SJSA1 (cell line): ENCODE measurements around the gene DDOST. TPM values are rescaled to one million over a fixed set of nuclear protein-coding genes. Genes with fewer than 3 reads are reported as not detected.
"Not testable (repeated sequence)": the region's sequence is repeated elsewhere in the genome, so short reads cannot be mapped to it uniquely, and the experiment has no call there.

ENCODE experiments used
- DNase-seq, 2 experiments: peaks; one replicate each; pipeline ENCODE4 v3.0.0-alpha.2; 2015 to 2020; ENCODE audit warnings: low spot score in 2 of 2, low read depth in 1 of 2
- H3K27ac ChIP-seq: fragments of 250-450 bp; sonication (Bioruptor Pico); 2 replicates; pipeline ENCODE4 v1.5.1; 2020; ENCODE audit warnings: mild to moderate bottlenecking, moderate library complexity
- H3K27me3 ChIP-seq: fragments of 250-450 bp; sonication (Bioruptor Pico); replicated peaks from 2 replicates; pipeline ENCODE4 v1.5.1; 2020; ENCODE audit warnings: mild to moderate bottlenecking, moderate library complexity
- H3K36me3 ChIP-seq: fragments of 250-450 bp; sonication (Bioruptor Pico); 2 replicates; pipeline ENCODE4 v1.5.1; 2020; ENCODE audit warnings: mild to moderate bottlenecking
- H3K4me1 ChIP-seq: fragments of 250-450 bp; sonication (Bioruptor Pico); replicated peaks from 2 replicates; pipeline ENCODE4 v1.6.1; 2021; ENCODE audit warnings: mild to moderate bottlenecking
- H3K4me3 ChIP-seq: fragments of 250-450 bp; sonication (Bioruptor Pico); 2 replicates; pipeline ENCODE4 v1.5.1; 2020; ENCODE audit warnings: mild to moderate bottlenecking
- H3K9me3 ChIP-seq: fragments of 250-450 bp; sonication (Bioruptor Pico); replicated peaks from 2 replicates; pipeline ENCODE4 v1.5.1; 2020; ENCODE audit warnings: mild to moderate bottlenecking
- total RNA-seq: library from RNA; depleted of rRNA; stranded (reverse); fragments of >200 nt; shearing (Covaris generic); gene quantifications from 2 replicates; pipeline ENCODE4 v1.2.3, GENCODE V29; 2014

Gene DDOST
- total RNA-seq, 1 experiment from 2014 or later = 352 TPM

DNA sequence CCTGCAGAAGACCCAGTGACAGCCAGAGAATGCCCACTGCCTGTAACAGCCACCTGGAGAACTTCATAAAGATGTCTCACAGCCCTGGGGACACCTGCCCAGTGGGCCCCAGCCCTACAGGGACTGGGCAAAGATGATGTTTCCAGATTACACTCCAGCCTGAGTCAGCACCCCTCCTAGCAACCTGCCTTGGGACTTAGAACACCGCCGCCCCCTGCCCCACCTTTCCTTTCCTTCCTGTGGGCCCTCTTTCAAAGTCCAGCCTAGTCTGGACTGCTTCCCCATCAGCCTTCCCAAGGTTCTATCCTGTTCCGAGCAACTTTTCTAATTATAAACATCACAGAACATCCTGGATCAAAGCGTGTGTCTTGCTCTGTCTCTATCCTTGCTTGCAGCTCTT, 42.6 kb downstream of the DDOST start:
- DNase-seq = no peak

DNA sequence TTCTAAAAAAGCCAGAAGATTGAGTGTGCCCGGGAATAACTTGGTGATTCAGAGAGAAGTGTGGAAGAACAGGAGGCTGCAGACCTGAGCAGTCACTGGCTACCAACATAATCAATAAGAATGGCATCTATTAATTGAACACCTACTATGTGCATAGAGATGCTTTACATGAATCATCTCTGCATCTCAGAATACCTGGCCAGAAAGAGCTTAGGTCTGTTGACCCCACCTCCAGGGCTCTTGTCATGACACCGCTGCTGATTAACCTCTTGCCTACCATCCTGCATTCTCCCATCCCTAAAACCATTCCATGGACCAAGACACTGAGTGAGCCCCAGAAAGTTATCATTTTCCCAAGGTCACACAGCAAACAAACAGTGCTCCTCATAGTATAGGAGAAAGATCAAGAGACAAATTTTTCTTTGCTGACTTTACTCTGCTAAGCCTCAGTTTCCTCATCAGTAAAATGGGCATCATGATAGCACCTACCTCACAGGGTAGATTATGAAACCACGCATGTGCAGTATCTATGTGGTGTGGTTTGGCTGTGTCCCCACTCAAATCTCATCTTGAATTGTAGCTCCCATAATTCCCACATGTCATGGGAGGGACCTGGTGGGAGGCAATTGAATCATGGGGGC, 44.2 kb downstream of the DDOST start:
- Histone ChIP-seq H3K4me3 (no peak overlapping the region), H3K27ac (no peak overlapping the region)
- DNase-seq = no peak

More for the DNA sequence above, 42.6 kb downstream of the DDOST start:
- Histone ChIP-seq H3K4me3 (no peak overlapping the region), H3K9me3 (no peaks in the 10 kb centered on the region), H3K27ac (no peak overlapping the region), H3K36me3 (no peaks in the 10 kb centered on the region), H3K4me1 (peaks cover 9% of the 10 kb centered on the region), H3K27me3 (no peaks in the 10 kb centered on the region)

DNA sequence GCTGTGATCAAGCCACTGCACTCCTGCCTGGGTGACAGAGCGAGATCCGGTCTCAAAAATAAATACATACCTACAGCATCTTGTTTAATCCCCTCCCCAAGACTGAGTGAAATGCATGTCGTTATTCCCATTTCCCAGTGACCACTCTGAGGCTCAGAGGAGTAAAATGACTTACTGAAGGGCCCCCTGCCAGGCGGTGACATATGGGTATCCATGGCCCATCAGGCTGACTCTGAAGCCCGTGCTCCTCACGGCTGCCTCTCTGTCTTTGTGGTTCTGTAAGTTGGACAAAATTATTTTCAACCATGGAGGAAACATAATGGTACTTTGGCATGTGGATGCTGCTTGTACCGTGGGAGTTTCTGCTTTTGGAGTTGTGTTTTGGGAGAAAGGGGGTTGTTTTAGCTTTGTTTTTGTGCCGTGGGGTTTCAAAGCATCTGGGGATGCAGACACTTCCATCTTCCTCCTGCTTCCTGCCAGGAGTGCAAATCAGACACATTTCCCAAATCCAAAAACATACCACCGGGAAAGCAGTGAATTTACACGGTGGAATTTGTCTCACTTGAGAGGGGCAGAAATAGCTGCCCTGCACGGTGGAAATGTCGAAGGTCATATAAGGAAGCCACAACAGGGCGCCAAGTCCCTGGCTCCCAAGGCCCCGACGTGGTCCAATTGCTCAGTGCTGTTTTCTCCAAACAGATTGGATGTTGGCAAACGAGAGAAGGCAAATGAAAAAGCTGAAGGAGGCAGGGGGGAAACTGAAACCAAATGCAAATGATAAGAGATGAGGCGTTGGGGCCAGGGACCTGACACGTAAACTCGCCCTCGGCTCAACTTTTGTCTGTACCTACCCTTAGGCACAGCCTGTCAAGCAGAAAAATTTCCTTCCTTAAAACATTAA, 45.0 kb downstream of the DDOST start:
- H3K9me3 ChIP-seq = no peaks in the 10 kb centered on the region
- no peak overlapping the region for H3K4me3 ChIP-seq
- DNase-seq = no peak
- no peaks in the 10 kb centered on the region for H3K36me3 ChIP-seq
- H3K4me1 ChIP-seq = peaks cover 28% of the 10 kb centered on the region
- no peak overlapping the region for H3K27ac ChIP-seq
- H3K27me3 ChIP-seq = no peaks in the 10 kb centered on the region

More for the DNA sequence above, 44.2 kb downstream of the DDOST start:
- H3K9me3 ChIP-seq = no peaks in the 10 kb centered on the region
- H3K4me1 ChIP-seq = peaks cover 25% of the 10 kb centered on the region
- H3K27me3 ChIP-seq = no peaks in the 10 kb centered on the region
- no peaks in the 10 kb centered on the region for H3K36me3 ChIP-seq

DNA sequence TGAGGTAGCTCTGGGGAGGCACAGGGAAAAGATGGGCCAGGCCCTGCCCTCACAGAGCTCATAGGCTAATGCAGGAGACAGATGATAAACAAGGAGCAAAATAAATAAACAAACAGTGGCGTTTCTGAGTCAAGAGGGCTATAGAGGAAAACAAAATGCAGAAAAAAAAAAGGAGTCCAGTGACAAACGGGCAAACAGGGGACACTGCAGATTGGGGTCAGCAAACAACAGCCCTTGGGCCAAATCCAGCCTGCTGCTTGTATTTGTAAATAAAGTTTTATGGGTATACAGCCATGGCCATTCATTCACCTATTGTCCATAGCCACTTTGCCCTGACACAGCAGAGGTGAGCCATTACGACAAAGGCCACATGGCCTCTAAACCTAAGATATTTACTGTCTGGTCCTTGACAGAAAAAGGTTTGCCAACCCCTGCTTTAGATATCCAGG, 47.0 kb downstream of the DDOST start:
- H3K9me3 ChIP-seq = no peaks in the 10 kb centered on the region
- peak in 1 of 2 experiments; percentile 98 for DNase-seq
- peak overlapping the region; percentile 62 for H3K27ac ChIP-seq
- H3K4me1 ChIP-seq = peaks cover 28% of the 10 kb centered on the region
- no peaks in the 10 kb centered on the region for H3K27me3 ChIP-seq
- H3K4me3 ChIP-seq = no peak overlapping the region
- H3K36me3 ChIP-seq = no peaks in the 10 kb centered on the region

DNA sequence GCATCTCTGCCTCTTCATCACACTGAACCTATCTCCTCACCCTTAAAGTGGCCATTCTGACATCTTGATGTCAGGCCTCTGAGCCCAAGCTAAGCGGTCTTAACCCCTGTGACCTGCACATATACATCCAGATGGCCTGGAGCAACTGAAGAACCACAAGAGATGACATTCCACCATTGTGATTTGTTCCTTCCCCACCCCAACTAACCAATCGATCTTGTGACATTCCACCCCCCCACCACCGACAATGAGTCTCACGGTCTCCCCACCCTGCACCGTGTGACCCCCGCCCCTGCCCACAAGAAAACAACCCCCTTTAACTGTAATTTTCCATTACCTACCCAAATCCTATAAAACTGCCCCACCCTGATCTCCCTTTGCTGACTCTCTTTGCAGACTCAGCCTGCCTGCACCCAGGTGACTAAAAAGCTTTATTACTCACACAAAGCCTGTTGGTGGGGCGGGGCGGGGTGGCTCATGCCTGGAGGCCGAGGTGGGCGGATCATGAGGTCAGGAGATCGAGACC, 48.9 kb downstream of the DDOST start:
- H3K4me3 ChIP-seq = no peak overlapping the region
- peak in 1 of 2 experiments; percentile 60 for DNase-seq
- H3K27me3 ChIP-seq = no peaks in the 10 kb centered on the region
- peaks cover 28% of the 10 kb centered on the region for H3K4me1 ChIP-seq
- H3K9me3 ChIP-seq = no peaks in the 10 kb centered on the region
- H3K27ac ChIP-seq = peak overlapping the region; percentile 86
- H3K36me3 ChIP-seq = no peaks in the 10 kb centered on the region

DNA sequence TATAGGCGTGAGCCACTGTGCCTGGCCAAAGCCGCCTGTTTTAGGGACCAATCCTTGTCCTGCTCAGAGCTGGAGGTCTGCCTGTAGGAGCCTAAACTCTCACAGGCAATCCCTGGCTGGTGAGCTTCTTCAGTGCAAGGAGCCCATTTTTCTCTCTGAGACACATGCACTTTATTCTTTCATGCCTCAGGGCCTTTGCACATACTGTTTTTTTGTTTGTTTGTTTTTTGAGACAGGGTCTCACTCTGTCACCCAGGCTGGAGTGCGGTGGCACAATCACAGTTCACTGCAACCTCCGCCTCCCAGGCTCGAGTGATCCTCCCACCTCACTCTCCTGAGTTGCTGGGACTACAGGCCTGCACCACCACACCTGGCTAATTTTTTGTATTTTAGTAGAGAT, 49.5 kb downstream of the DDOST start:
- no peak overlapping the region for H3K27ac ChIP-seq
- H3K4me3 ChIP-seq = no peak overlapping the region
- H3K27me3 ChIP-seq = no peaks in the 10 kb centered on the region
- H3K36me3 ChIP-seq = no peaks in the 10 kb centered on the region
- H3K9me3 ChIP-seq = no peaks in the 10 kb centered on the region
- DNase-seq = no peak
- H3K4me1 ChIP-seq = peaks cover 28% of the 10 kb centered on the region

DNA sequence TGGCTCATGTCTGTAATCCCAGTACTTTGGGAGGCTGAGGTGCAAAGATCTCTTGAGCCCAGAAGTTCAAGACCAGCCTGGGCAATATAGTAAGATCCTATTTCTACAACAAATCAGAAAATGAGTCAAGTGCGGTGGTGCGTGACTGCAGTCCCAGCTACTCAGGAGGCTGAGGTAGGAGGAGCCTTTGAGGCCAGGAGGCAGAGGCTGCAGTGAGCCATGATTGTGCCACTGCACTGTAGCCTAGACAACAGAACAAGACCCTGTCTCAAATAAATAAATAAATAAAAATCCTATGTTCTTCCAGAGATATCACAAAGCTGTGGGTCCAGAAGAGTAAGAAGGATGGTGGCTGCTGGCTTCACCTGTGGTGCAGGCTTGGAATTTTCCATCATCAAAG, 50.2 kb downstream of the DDOST start:
- H3K27me3 ChIP-seq = no peaks in the 10 kb centered on the region
- H3K4me1 ChIP-seq = peaks cover 28% of the 10 kb centered on the region
- DNase-seq = no peak
- H3K36me3 ChIP-seq = no peaks in the 10 kb centered on the region
- no peak overlapping the region for H3K27ac ChIP-seq
- no peak overlapping the region for H3K4me3 ChIP-seq
- H3K9me3 ChIP-seq = no peaks in the 10 kb centered on the region

DNA sequence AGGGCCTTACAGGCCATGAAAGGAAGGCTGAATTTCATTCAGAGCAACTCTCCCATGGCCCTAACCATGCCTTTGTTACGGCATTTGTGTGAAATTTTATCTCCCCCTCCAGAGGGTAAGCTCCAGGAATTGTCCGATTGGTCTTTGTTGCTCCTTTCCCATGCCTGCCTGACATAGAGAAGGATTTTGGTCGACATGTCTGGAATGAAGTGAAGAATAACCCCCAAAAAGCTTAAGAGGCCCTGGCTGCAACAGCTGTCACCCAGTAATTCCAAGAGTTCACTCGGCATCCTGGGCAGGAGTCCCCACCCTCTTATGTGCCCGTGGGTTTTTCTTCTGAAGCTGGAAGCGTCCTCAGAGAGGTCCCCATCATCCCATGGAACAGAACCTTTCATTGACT, 51.6 kb downstream of the DDOST start:
- Histone ChIP-seq H3K36me3 (no peaks in the 10 kb centered on the region), H3K4me3 (no peak overlapping the region), H3K27ac (no peak overlapping the region), H3K9me3 (no peaks in the 10 kb centered on the region), H3K4me1 (peaks cover 31% of the 10 kb centered on the region), H3K27me3 (no peaks in the 10 kb centered on the region)
- DNase-seq = no peak

DNA sequence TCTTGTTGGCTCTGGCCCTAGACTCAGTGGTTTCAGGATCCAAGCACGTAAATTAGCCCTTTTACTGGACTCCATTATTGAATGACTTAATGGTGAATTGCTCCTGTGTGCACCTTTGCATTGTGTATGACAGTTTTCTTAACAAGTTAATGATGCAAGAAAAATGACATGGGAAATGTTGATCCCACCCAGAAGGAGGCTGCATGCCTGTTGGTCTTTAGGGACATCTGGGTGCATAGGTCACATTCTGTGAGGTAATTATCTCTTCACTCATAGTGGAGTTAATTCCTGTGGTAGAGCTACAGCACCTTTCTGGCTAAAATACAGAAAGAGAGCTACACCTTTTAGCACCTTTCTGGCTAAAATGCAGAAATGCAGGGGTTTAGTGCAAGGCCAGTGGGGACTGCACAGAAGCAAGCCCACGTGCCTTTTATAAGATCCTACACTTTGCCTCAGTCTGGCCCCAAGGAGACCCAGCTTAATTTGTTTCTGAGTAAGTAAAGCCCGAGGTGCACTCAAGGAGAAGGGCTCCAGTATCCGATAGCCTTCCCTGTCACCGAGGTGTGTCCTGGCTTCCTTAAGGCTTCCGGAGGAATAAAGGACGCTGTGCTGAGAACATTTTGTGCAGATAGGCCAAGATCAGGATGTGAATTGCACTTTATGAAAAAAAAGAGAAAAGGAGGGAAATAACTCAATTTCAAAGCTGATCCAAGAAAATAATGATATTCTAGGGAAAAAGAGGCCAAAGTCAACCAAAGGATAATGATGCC, 54.2 kb downstream of the DDOST start:
- DNase-seq, H3K9me3 ChIP-seq, H3K4me3 ChIP-seq, H3K27me3 ChIP-seq, H3K36me3 ChIP-seq, H3K27ac ChIP-seq: not testable (repeated sequence)
- peaks cover 34% of the 10 kb centered on the region for H3K4me1 ChIP-seq

DNA sequence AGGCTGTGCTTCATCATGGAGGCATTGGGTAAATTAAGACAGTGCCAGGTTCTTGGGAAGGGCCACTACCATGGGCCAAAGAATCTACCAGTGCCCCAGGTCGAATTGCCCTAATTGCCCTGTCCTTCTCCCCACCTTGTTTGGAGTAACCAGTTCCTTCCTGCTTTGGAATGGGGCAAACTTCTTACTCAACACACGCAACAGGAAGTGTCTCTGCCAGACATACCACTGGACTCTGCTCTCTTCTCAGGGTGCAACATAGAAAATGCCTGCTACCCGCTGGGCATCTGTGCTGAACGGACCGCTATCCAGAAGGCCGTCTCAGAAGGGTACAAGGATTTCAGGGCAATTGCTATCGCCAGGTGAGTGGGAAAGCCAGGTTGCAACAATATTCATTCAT, 56.5 kb downstream of the DDOST start:
- Histone ChIP-seq H3K4me3 (no peak overlapping the region), H3K27me3 (no peaks in the 10 kb centered on the region), H3K9me3 (no peaks in the 10 kb centered on the region), H3K36me3 (no peaks in the 10 kb centered on the region), H3K27ac (peak overlapping the region; percentile 88), H3K4me1 (peaks cover 47% of the 10 kb centered on the region)
- DNase-seq = no peak

DNA sequence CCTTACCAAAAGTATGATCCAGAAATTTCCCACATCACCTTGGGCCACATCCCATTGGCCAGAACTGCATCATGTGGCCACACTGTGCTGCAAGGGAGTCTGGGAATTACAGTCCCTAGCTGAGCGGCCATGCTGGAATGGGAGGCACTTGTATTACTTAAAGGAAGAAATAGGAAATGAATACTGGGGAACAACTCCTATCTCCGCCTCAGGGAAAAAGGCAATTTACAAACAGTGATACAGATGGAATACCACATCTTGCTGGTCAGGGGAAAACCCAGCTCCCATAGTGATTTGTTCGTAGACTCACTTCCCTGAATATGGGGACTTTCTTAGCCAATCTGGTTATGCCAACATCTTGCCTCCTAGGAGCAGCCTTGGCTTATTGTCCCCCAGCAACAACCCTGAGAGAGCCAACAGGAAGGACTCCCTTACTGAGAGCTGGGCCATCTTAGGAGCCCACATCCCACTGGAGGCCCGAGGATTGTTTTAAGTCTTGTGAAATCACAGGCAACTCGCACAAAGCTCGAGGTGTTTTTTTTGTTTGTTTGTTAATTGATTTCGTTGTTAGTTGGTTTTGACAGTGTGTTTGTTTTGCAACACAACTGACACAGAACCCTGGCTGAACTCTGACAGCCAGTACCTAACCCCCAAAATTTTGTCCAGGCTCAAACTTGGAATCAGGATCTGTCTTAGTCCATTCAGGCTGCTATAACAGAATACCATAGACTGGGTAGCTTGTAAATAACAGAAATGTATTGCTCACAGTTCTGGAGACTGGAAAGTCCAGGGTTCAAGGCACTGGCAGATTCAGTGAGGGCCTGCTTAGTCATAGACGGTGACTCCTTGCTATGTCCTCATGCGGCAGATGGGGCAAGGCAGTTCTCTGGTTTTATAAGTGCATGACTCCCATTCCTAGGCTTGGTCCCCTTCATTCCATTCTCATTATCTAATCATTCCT, 57.4 kb downstream of the DDOST start:
- Histone ChIP-seq H3K36me3 (no peaks in the 10 kb centered on the region), H3K4me3 (no peak overlapping the region), H3K27me3 (no peaks in the 10 kb centered on the region), H3K4me1 (peaks cover 47% of the 10 kb centered on the region), H3K9me3 (no peaks in the 10 kb centered on the region), H3K27ac (peak overlapping the region; percentile 88)
- DNase-seq = peak; percentile 75 to 90

DNA sequence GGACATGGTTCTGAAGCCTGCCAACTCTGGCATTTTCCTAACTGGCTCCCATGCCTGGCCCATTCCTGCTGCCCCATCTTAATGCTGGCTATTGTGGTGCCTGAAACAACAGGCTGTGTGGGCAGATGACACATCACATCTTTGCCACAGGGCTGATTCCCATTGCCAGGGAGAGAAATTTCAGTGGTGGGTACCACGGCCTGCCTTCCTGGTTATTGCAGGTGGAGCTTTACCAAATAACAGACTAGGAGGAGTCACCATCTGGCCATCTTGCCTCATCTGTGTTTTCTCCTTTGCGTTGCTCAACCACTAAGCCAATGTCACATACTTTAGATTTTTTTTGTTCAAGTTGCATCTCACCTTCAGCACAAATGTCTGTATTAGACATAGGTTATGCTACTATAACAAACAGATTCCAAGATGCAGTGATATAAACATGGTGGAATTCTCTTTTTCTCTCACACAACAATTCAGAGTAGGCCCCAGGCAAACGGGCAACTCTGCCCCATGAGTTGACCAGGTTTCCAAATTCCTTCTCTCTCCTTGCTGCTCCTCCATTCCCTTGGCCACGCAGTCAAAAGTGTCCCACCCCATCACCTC, 58.2 kb downstream of the DDOST start:
- Histone ChIP-seq H3K4me1 (peaks cover 47% of the 10 kb centered on the region), H3K27me3 (no peaks in the 10 kb centered on the region), H3K36me3 (no peaks in the 10 kb centered on the region), H3K27ac (peak overlapping the region; percentile 88), H3K9me3 (no peaks in the 10 kb centered on the region), H3K4me3 (no peak overlapping the region)
- no peak for DNase-seq
